SKM-1 (cell line): Measurements from ENCODE around the gene BSDC1.

Experiments used
- DNase-seq: peaks from one replicate; lab custom pipeline; 2025; ENCODE audit not compliant: unreplicated experiment; lab: John Stamatoyannopoulos, UW

Gene BSDC1

DNA sequence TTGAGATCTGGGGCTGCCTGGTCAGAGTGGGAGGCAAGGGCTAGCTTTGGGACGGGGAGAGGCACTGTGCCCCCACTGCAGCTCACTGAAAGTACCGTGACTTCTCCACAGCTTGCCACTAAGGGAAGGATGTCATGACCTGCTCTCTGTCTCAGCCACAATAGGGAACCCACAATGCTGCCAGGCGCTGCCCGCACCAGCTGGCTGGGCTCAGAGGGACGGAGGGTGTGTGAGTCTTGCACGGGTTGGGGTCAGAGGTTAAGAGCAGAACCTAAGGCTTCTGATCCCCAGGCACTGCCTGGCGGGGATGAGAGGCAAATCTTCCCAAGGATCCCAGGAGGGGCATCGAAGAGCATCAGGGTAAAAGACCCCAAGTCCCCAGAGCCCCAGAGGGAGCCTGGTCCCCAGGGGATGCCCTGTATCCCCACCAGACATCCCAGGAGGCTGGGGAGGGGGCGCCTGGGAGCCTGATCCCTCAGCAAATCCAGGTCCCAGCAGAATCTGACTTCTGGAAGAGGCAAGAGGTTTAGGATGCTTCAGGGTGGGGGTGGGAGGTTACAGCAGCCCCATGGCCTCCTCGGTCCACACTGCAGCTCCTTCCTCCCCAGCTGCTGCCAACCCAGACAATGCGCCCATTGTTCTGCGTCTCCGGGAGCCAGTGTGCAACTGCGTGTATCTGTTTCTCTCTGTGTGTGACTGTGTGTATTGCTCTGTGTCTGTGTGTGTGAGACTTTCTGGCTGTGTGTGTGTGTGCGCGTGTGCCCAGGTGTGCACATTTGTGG lies 56.2 kb downstream of the BSDC1 start:
- peak; percentile 40 for DNase-seq

- DNase-seq = peak; percentile 88
Observed at GRCh38 chr1:32336963-32337675, 57.1 kb downstream of the BSDC1 start.

DNA sequence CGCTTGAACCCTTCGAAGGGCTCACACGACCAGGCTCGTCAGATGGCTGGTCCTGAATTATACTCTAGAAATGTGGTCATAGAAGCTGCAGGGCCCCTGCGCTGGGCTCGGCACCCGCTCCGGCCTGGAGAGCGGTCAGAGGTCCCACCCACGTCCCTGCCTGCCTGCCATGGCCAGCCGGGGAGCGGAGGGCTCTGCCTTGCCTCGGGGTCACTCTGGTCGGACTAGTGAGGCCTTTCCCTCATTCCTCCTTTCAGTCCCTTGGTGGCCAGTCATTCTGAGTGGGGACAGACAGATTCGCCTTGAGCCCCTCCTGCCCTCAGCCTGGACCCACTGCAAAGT lies 57.7 kb downstream of the BSDC1 start:
- no peak for DNase-seq

GRCh38 chr1:32335790-32336590 lies 58.3 kb downstream of the BSDC1 start, which contains the start of gene MARCKSL1:
TSS of gene MARCKSL1 (minus strand) at chr1:32336233. CDS start at chr1:32336033, 200 bp downstream.
- DNase-seq = no peak

DNA sequence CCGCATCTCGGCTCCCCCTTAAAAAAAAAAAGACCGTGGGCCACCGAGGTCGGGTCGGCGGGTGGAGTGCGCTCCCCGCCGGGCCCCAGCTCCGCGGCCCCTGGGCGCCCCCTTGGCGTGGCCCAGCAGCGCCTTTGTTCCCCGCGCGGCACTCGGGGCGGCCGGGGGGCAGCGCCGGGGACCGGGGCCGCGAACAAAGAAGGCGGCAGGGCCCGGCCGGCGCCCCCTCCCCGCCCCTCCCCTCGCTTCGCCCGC lies 58.8 kb downstream of the BSDC1 start:
- DNase-seq = no peak

DNA sequence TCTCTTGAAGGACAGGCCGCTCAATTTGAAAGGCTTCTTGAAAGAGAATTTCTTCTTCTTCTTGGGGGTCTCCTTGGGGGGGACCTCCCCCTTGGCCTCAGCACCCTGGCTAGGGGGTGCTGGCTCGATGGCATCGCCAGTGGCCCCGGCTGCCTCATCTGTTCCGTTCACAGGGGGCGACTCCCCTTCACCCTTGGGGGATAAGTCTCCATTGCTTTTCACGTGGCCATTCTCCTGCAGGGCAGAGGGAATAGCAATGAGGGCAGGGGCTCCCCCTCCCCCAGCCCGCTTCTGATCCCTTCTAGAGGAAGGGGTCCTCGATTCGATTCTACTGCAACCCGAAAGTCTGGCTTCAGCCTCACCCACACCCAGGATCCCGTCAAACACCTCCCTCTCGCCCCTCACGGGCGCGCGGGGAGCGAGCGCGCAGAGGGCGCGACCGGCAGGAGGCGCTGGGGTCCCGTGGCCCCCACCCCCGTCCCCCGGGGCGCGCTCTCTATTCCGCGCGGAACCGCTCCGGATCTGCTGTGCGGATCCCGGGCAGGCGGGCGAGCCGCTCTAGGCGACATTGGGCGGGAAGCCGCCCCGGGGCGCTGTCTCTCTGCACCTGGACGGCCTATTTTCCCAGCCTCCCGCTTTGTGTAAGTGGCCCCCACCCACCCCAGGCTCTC lies 59.2 kb downstream of the BSDC1 start:
- DNase-seq = no peak

- DNase-seq = no peak
Observed at GRCh38 chr1:32334274-32334861, 59.9 kb downstream of the BSDC1 start.

DNA sequence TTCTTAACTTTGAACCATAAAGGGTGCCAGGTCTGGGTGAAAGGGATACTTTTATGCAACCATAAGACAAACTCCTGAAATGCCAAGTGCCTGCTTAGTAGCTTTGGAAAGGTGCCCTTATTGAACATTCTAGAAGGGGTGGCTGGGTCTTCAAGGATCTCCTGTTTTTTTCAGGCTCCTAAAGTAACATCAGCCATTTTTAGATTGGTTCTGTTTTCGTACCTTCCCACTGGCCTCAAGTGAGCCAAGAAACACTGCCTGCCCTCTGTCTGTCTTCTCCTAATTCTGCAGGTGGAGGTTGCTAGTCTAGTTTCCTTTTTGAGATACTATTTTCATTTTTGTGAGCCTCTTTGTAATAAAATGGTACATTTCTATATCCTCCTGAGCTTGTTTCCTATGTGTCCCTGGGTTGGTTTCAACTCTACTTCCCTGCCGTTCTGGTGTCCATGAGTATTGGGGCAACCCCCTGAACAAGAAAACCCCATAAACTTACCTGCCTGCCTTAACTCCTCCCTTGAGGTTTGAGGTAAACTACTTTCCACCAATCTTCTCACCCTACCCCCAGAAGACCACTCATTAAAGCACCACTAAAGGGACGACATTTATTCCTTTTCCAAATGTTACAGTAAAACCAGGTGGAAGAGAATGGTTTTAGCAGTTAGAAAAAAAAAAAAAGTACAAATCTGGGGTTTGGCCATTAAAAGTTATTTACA lies 60.8 kb downstream of the BSDC1 start:
- no peak for DNase-seq

- DNase-seq = no peak
Observed at GRCh38 chr1:32332290-32333079, 61.8 kb downstream of the BSDC1 start.

- no peak for DNase-seq
Observed at GRCh38 chr1:32331549-32331948, 62.7 kb downstream of the BSDC1 start.

GRCh38 chr1:32330558-32331151 lies 63.6 kb downstream of the BSDC1 start:
- no peak for DNase-seq

- no peak for DNase-seq
Observed at GRCh38 chr1:32329931-32330466, 64.2 kb downstream of the BSDC1 start.

DNA sequence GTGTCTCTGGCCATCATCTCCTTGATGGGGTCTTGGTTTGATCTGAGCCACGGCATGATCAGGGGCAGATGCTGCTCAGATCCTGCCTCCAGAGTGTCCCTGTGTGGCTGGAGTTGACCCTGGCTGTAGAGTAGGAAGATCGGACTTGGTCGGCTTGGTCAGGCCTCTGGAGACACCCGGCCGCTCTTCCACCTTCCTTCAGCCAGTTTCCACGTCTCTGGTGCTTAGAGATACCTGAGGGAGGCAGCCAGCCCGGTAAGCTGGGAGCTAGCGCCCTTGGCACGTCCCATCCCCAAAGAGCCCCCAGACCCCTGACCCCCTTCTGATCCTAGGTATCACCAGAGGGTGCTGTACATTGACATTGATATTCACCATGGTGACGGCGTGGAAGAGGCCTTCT lies 67.0 kb downstream of the BSDC1 start:
- no peak for DNase-seq

DNA sequence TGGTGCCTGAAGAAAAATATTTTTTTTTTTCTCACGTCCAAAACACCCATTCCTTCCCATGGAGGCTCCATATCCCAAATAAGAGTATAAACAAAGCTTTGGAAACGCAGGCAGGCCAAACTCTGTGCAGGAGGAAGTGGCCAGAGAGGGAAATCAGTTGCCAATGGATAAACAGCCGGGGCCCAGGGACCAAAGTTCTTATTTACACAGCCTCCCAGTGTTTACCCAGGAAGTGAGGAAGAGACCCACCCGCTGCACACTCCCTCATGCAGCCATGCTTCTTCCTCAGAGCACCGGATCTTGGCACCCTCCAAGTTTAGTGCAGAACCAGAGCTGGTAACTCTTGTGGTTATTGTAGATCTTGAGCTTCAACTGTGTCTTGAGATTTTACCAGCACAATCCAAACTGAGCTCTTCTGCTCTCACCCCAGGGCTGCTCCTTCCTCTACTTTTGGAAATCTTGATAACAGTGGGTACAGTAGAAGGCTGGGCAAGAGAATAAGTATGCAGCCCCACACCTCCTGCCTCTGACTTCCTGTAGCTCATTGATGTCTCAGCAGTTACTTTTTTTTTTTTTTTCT lies 72.4 kb downstream of the BSDC1 start:
- DNase-seq = no peak

GRCh38 chr1:32318127-32318869 lies 75.9 kb downstream of the BSDC1 start:
- no peak for DNase-seq

DNA sequence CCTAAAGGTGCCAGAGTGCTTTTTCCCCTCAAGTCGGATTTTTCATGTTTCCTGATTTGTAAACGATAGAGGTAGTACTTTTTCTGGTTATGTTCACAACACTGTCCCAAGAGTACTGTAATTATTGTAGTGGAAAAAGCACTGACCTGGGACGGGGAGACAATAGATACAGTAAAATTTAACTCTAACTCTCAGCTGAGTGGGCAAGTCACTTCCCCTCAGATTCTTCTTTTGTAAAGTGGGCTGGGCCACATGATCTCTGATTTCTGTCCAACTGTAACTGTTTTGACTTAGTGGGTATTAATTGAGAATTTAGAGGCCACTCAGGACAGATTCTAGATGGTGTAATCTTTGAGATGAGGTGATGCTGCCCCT lies 77.4 kb downstream of the BSDC1 start:
- no peak for DNase-seq
